Measurements from ENCODE around the gene ZSWIM7.
"Not testable (repeated sequence)": the region's sequence is repeated elsewhere in the genome, so short reads cannot be mapped to it uniquely, and the experiment has no call there.

The ZSWIM7 gene

GRCh38 chr17:15944759-15945526 lies 54.6 kb downstream of the ZSWIM7 start, which contains the start of gene ADORA2B:
ADORA2B (plus strand) TSS chr17:15945130; CDS start chr17:15945249, 119 bp downstream.
- TF ChIP-seq CTCF (IDR thresholded peaks at IDR 0.05; ENCODE audit: control insufficient read depth, extremely low read depth, insufficient read depth): peak; percentile 80
- H3K4me3 ChIP-seq (ENCODE audit: low read depth, low read length): peak within 1 kb of the TSS; percentile 54
- DNase-seq (ENCODE audit: low read depth): no peak

DNA sequence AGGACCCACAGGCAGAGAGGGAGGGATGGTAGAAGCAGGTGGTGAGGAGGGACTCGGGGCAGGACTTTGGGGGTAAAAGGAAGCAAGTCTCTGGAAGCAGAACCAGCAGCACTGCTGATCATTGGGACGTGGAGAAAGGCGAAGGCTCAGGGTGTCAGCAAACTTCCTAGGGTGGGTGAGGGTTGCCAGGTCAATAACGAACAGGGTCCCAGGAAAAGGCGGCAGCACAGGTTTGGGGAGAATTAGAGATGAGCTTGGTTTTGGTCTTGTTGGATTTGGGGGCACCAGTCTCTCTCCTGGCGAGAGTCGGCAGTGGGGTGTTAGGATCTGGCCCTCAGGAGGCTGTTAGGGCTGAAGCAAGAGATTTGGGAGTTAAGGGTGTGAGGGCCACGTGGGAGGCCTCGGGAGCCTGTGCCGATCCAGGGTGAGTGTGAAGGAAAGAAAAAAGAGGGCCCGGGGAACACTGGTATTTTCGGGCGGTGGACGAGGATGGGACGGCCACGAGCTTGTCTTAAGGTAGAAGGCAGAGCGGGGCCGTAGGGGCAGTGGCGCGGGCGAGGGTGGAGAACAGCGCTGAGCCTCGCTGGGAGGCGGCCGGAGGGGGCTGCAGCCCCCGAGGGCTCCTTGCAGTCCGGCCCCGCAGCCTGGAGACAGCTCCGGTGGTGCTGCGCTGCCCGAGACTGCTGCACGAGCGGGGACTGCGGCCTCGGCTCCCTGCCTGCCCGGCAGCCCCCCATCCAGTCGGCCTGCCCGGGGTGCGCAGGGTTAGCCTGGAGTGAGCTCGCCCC lies 55.3 kb downstream of the ZSWIM7 start:
- DNase-seq (ENCODE audit: low read depth): no peak
- H3K4me3 ChIP-seq (ENCODE audit: low read depth, low read length): peak overlapping the region; percentile 54
- TF ChIP-seq CTCF (IDR thresholded peaks at IDR 0.05; ENCODE audit: control insufficient read depth, extremely low read depth, insufficient read depth): no peak

- no peak for TF ChIP-seq CTCF (IDR thresholded peaks at IDR 0.05; ENCODE audit: control insufficient read depth, extremely low read depth, insufficient read depth)
- no peak overlapping the region for H3K4me3 ChIP-seq (ENCODE audit: low read depth, low read length)
- DNase-seq (ENCODE audit: low read depth): no peak
Observed at GRCh38 chr17:15942207-15942833, 57.2 kb downstream of the ZSWIM7 start.

DNA sequence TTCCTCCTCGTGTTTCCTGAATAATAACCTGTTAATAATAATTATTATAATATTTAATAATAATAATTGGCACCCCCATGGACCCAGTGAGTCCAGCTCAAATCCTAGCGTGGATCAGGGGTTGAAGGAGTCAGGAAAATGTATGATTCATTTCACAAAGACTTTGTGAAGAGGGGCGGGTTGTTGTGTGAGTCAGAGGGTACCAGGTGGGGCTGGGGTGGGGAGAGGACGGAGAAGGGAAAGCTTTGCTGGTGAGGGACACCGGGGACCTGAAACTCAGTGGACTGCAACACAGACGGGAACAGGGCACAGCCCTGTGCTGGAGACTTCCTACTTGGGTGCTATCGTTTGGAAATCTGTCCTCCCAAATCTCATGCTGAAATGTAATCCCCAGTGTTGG lies 57.7 kb downstream of the ZSWIM7 start:
- no peak overlapping the region for H3K4me3 ChIP-seq (ENCODE audit: low read depth, low read length)
- no peak for DNase-seq (ENCODE audit: low read depth)
- no peak for TF ChIP-seq CTCF (IDR thresholded peaks at IDR 0.05; ENCODE audit: control insufficient read depth, extremely low read depth, insufficient read depth)

- not testable (repeated sequence) for DNase-seq (ENCODE audit: low read depth); H3K4me3 ChIP-seq (ENCODE audit: low read depth, low read length)
Observed at GRCh38 chr17:15936481-15936880, 63.0 kb downstream of the ZSWIM7 start.

DNA sequence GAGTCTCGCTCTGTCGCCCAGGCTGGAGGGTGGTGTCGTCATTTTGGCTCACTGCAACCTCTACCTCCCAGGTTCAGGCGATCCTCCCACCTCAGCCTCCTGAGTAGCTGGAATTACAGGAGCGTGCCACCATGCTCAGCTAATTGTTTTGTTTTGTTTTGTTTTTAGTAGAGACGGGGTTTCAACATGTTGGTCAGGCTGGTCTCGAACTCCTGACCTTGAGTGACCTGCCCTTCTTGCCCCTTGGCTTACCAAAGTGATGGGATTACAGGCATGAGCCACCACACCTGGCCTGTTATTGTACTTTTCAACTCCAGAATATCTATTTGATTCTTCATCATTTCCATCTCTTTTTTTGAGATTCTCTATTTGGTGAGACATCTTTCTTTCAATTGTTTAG lies 63.6 kb downstream of the ZSWIM7 start:
- TF ChIP-seq CTCF (IDR thresholded peaks at IDR 0.05; ENCODE audit: control insufficient read depth, extremely low read depth, insufficient read depth): no peak
- no peak overlapping the region for H3K4me3 ChIP-seq (ENCODE audit: low read depth, low read length)
- no peak for DNase-seq (ENCODE audit: low read depth)

DNA sequence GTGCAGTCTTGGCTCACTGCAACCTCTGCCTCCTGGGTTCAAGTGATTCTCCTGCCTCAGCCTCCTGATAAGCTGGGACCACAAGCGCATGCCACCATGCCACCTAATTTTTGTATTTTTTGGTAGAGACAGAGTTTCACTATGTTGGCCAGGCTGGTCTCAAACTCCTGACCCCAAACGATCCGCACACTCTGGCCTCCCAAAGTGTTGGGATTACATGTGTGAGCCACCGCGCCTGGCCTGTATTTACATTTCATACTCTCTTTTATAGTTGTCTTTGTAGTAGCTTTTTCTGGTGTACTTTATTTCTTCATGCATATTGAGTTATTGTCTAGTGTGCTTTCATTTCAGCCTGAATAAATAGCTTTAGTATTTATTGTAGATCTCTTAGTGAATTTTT lies 64.6 kb downstream of the ZSWIM7 start:
- DNase-seq (ENCODE audit: low read depth): no peak
- H3K4me3 ChIP-seq (ENCODE audit: low read depth, low read length): no peak overlapping the region
- no peak for TF ChIP-seq CTCF (IDR thresholded peaks at IDR 0.05; ENCODE audit: control insufficient read depth, extremely low read depth, insufficient read depth)
